ENCODE measurements around the gene ARHGEF26. TPM values are rescaled to one million over a fixed set of nuclear protein-coding genes. Genes with fewer than 3 reads are reported as not detected.
A peak's percentile ranks its signal among the peaks of the same experiment; 100 is the strongest.

The ARHGEF26 gene
- total RNA-seq, 1 experiment from 2014 or later = 13.7 TPM

GRCh38 chr3:154095832-154096421, 25.3 kb upstream of the ARHGEF26 start:
- Histone ChIP-seq H3K4me1 (ENCODE audit: insufficient read depth, low read length) (no peaks in the 10 kb centered on the region), H3K79me1 (ENCODE audit: insufficient read depth, low read depth, low read length, poor library complexity, severe bottlenecking) (no peaks in the 10 kb centered on the region), H2AK5ac (ENCODE audit: insufficient read length, low read length) (no peak overlapping the region), H3K18ac (ENCODE audit: insufficient read length, low read depth, low read length) (no peak overlapping the region), H4K8ac (replicated peaks; ENCODE audit: insufficient read length, low read depth, low read length) (no peak overlapping the region), H4K91ac (ENCODE audit: insufficient read length, low read depth, low read length) (no peak overlapping the region), H2BK20ac (ENCODE audit: low read depth, low read length, poor library complexity, severe bottlenecking) (no peak overlapping the region), H3K27ac (ENCODE audit: insufficient read length, low read depth, low read length) (no peak overlapping the region), H3K4me2 (ENCODE audit: insufficient read depth, insufficient read length, low read length) (no peak overlapping the region), H2BK15ac (ENCODE audit: low read depth, low read length) (no peak overlapping the region), H3K9ac (ENCODE audit: extremely low read depth, insufficient read length, low read length) (no peak overlapping the region), H2BK12ac (ENCODE audit: insufficient read length, low read depth, low read length) (no peak overlapping the region), H3K23me2 (ENCODE audit: insufficient read length, low read depth, low read length, poor library complexity, severe bottlenecking) (no peaks in the 10 kb centered on the region), H2BK5ac (ENCODE audit: insufficient read length, low read length) (no peak overlapping the region), H3K4ac (ENCODE audit: low read depth, low read length) (no peak overlapping the region), H3K14ac (ENCODE audit: insufficient read depth, low read length) (no peak overlapping the region), H2BK120ac (ENCODE audit: low read depth, low read length, poor library complexity, severe bottlenecking) (no peak overlapping the region), H3K9me3 (ENCODE audit: control insufficient read depth, low read depth, low read length) (no peaks in the 10 kb centered on the region), H3K56ac (ENCODE audit: insufficient read length, low read depth, low read length) (no peak overlapping the region), H3K79me2 (ENCODE audit: insufficient read depth, low read length) (no peaks in the 10 kb centered on the region), H2AFZ (ENCODE audit: low read length) (no peak overlapping the region), H3K23ac (ENCODE audit: insufficient read length, low read depth, low read length) (no peak overlapping the region), H3K27me3 (ENCODE audit: insufficient read depth, low read length) (no peaks in the 10 kb centered on the region), H4K5ac (ENCODE audit: insufficient read length, low read depth, low read length) (no peak overlapping the region), H3T11ph (ENCODE audit: low read length) (no peak overlapping the region), H4K20me1 (ENCODE audit: control insufficient read depth, insufficient read depth, insufficient read length) (no peaks in the 10 kb centered on the region)
- no CpG with 5 or more reads among the region's 3 CpGs for whole genome bisulfite sequencing (ENCODE audit: extremely low coverage, insufficient read length, low lambda C conversion rate)
- H3K27me3 Mint-ChIP-seq (ENCODE audit: low read depth) = no peaks in the 10 kb centered on the region
- peak; percentile 55 for TF ChIP-seq CTCF (conservative IDR thresholded peaks at IDR 0.05)
- DNase-seq = no peak
- peaks cover 0 to 5% of the 10 kb centered on the region in 2 experiments; a peak in 3 of 4 replicates for H3K4me1 Mint-ChIP-seq
- H3K27ac Mint-ChIP-seq = no peak overlapping the region
- no peaks in the 10 kb centered on the region for H3K9me3 Mint-ChIP-seq
- no peaks in the 10 kb centered on the region for H3K36me3 Mint-ChIP-seq (ENCODE audit: insufficient read depth in 1 of 3, low read depth in 3 of 3)
- H3K4me3 Mint-ChIP-seq = no peak overlapping the region

All from H9 (cell line).